Fibroblast of lung (primary cell): ENCODE results near the gene POTED.
"Not testable (repeated sequence)": the region's sequence is repeated elsewhere in the genome, so short reads cannot be mapped to it uniquely, and the experiment has no call there.

Experiments used
- CTCF ChIP-seq, 2 donors: IDR thresholded peaks in 1 of 2; conservative IDR thresholded peaks in 1 of 2; 1 replicate in 1 of 2; 2 replicates in 1 of 2; pipeline ENCODE4 v1.5.1; 2011 to 2012; ENCODE audit warnings: low read length in 2 of 2, control low read depth in 1 of 2, inconsistent platforms in 1 of 2, low read depth in 1 of 2, mild to moderate bottlenecking in 1 of 2
- EZH2 ChIP-seq: IDR thresholded peaks from 2 replicates; pipeline ENCODE4 v1.5.1; 2012; ENCODE audit warnings: low read length, control low read depth, mild to moderate bottlenecking; ENCODE audit errors: missing control alignments

- TF ChIP-seq CTCF (conservative IDR thresholded peaks at IDR 0.05 in 1 of 2, IDR thresholded peaks at IDR 0.05 in 1 of 2; ENCODE audit: low read depth in 1 of 2, low read length in 2 of 2); EZH2: not testable (repeated sequence)
These were observed at the start of gene POTED for GRCh38 chr21:13609477-13609876.
